HG02759 (cell line): ENCODE data around the gene AGPAT3.

ENCODE experiments used
- ATAC-seq: cut with Tn5 transposase; IDR thresholded peaks from one replicate; pipeline ENCODE4 v1.9.1; 2021; ENCODE audit warnings: mild to moderate bottlenecking, moderate library complexity; ENCODE audit not compliant: unreplicated experiment

Gene AGPAT3

DNA sequence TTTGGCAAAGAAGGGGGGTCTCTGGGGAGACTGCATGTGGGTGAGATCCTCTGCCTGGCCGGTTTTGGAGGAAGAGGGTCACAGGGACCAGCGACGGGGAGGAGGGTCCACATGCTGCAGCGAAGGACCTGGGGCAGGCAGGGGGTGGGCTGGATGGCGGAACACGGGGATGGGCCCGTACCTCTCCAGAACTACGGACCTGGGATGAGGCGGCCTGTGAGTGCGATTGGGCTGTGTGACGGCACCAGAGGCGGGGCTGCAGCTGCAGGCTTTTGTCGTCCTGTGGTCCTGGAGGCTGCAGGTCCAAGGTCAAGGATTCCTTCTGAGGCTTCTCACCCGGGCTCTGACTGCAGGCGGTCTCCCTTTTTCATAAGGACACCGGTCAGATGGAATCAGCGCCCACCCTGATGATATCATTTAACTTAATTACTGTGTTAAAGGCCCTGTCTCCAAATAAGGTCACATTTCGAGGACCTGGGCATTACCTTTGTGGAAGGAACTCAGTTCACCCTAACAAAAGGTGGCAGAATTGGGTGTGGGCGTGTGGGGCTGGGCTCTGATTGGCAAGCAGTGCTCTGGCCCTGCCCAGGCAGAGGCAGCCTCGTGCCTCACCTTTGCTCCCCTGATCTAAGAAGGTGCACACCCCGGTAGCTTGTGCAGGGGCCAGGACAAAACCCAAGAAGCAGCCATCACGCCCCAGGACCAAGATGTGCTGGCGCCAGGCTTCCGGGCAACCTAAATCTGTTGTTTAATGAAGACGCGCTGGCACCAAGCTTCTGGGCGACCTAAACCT is 87.1 kb downstream of the AGPAT3 start:
- no peak for ATAC-seq

DNA sequence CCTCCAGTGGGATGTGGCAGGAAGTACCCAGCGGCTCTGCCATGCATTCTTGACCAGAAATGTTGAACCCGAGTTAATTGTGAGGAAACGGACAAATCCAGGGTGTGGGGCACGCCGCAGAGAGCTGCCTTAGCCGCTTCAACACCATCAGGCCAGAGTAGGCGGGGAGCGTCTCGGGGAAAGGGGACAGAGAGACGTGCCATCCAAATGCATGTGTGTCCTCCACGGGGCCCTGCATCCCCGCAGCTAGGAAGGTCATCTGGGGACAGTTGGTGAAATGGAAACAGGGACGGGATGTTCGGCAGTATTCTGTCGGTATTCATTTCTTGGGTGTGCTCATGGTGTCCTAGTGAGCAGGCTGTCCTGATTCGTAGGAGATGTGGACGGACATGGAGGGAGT is 88.0 kb downstream of the AGPAT3 start:
- ATAC-seq, result no peak

DNA sequence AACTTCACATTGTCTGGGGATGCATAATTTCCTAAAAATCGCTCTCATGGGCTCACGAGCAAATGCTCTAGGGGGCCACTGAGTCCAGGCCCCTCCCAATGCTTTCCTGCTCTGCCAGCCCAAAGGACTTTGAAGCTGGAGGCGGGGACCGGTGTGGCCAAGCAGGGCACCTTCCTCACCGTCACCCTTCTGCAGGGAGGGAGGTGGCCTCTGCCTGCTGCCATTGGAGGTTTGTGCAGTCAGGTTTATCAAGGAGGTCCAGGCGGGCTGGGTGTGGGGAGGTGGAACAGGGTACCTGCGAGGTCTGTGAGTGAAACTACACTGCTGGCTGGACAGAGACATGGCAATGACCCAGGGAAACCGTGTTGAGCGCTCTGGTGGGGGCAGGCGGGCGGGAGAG is 89.0 kb downstream of the AGPAT3 start:
- no peak for ATAC-seq

DNA sequence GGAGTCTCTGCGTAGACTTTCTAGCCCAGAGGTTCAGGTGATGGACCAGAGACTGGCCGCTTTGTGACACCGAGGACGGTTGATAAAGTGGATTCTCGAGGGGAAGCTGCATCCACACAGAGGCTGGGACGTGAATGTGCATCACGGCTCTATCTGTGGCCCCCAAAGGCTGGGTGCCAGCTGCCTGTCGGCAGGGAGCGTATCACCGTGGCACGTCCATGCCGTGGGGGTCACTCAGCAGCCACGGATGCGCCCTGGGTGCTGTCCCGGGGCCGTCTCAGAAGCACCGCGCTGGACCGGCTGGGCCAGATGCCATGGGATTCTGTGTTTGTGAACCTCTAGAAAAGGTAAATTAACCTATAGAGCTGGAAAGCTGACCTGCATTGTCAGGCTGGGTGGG is 89.9 kb downstream of the AGPAT3 start:
- ATAC-seq, result no peak

DNA sequence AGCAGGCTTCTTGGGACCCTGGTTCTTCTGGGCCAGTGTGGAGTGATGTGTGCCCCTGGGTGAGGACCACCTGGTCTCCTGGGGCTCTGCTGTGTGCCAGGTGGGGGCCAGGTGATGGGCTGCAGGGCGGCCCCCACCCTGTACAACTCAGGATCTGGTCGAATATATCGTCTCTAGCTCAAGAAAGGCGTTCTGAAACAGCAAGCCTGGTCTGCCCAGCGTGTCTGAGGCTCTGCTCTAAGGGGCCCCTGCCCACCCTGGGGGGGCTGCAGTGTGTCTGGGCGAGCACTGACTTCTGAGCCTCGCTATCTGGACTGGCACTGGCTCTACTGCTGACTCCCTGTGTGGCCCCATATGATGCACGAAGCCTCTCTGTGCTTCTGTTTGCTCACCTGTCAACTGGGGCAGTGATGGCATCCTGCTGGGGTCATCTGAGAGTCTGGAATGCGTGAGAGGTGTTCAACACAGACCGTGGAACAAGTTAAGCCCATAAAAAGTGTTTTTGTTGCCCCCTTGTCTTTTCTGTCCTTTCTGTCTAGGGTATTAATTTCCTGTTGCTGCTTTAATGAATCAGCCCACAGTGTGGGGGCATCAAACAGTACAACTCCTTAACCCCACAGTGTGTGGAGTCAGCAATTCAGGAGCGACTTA is 91.1 kb downstream of the AGPAT3 start:
- ATAC-seq, result no peak

DNA sequence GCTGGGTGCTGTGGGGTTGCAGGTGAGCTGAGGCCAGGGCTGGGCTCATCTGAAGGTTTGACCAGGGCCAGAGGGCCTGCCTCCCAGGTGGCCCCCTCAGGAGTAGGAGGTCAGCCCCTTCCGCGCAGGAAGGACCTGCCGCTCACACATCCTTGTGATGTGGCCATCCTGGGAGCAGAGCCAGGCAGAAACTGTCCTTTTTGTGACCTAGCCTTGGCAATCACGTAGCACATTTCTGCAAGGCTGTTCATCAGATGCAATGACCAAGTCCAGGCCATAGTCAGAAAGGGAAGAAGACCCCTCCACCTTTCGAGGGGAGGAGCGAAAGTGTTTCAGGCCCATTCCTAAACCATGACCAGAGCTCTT is 91.6 kb downstream of the AGPAT3 start:
- ATAC-seq, result no peak

DNA sequence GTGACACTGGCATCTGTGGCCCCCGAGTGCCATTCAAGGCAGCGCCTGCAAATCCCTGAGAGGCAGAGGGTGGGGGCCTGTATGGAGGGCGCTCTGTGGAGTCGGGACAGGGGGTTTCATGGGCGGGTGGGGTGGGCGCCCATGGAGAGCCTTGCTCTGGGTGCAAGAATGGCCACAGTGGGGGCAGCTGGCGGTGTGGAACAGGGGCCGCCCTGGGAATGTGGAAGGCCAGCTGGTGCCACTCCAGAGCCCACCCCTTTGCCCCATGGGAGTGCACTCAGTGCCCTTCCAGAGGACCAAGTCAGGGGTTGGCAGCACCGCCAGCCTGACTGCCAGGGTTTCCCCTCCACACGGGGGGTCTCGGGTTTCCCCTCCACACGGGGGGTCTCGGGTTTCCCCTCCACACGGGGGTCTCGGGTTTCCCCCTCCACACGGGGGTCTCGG is 92.1 kb downstream of the AGPAT3 start:
- ATAC-seq, result no peak

DNA sequence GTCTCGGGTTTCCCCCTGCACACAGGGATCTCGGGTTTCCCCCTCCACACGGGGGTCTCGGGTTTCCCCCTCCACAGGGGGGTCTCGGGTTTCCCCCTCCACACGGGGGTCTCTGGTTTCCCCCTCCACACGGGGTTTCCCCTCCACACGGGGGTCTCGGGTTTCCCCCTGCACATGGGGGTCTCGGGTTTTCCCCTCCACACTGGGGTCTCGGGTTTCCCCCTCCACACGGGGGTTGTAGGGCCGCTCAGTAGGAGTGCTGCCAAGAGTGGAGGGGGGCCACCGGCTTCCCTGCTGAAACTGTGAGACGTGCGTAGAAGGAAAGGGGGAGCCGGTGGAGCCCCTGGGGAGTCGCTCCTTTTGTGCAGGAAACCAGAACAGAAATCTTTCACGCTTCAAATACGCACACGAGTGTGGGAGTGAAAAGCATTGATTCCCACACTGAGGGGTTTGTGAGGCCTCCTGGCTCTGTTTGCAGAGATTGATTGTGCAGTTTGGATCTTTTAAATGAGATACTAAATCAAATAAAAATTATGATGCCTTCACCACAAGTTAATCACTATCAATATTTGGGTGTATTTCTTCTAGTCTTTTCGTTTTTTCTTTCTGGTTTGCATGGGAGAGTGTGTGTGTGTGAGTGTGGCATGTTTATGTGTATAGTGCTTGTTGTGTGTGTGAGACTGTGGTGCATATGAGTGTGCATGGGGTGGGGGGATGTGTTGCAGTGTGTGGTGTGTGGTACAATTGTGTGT is 92.8 kb downstream of the AGPAT3 start:
- ATAC-seq, result no peak

DNA sequence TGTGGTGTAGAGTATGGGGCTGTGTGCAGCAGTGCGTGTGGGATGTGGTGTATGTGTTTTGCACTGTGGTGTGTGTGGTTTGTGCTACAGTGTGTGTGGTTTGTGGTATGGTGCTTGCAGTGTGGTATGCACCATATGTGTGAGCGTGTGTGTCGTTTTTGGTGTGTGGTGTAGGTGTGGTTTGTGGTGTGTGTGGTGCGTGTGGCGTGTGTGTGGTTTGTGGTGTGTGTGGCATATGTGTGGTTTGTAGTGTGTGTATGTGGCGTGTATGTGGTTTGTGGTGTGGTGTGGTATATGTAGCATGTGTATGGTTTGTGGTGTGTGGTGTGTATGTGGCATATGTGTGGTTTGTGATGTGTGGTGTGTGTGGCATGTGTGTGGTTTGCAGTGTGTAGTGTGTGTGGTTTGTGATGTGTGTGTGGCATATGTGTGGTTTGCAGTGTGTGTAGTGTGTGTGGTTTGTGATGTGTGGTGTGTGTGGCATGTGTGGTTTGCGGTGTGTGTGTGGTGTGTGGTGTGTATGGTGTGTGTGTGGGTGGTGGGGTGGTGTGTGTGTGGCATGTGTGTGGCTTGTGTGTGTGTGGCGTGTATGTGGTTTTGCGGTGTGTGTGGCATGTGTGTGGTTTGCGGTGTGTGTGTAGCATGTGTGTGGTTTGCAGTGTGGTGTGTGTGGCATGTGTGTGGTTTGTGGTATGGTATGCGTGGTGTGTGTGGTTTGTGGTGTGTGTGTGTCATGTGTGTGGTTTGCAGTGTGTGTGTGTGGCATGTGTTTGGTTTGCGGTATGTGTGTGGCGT is 93.5 kb downstream of the AGPAT3 start:
- ATAC-seq, result no peak

DNA sequence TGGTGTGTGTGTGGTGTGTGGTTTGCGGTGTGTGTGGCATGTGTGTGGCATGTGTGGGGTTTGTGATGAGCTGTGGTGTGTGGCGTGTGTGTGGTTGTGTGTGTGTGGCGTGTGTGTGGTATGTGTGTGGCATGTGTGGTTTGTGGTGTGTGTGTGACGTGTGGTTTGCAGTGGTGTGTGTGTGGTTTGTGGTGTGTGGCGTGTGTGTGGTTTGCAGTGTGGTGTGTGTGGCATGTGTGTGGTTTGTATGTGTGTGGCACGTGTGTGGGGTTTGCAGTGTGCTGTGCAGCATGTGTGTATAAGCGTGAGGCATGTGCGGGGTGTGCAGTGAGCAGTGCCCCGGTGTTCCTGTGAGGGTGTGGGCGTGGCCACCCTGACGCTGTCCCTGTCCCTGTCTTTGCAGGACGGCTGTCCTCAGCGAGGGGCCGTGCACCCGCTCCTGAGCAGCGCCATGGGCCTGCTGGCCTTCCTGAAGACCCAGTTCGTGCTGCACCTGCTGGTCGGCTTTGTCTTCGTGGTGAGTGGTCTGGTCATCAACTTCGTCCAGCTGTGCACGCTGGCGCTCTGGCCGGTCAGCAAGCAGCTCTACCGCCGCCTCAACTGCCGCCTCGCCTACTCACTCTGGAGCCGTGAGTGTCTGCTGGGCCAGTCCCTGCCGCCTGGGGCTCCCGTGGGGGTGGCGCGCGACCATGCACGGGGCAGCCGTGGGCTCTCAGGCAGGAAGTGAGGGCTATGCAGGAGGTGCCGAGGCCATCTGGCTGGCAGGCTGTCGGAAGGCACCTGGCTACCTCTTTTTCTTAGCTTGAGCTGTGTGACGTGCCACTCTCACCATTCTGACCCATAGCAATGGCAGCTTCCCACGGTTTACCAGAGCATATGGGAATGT is 94.5 kb downstream of the AGPAT3 start:
- ATAC-seq, result no peak

DNA sequence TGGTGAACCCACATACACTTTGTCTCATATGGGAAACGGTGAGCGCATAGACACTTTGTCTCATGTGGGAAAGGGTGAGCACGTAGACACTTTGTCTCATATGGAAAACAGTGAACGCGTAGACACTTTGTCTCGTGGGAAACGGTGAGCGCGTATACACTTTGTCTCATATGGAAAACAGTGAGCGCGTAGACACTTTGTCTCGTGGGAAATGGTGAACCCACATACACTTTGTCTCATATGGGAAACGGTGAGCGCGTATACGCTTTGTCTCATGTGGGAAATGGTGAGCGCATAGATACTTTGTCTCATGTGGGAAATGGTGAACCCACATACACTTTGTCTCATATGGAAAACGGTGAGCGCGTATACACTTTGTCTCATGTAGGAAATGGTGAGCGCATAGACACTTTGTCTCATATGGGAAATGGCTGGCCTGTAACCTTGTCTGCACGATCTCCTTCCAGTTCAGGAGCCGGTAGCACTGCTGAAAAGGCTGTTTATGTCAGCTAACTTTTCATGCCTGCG is 96.4 kb downstream of the AGPAT3 start:
- no peak for ATAC-seq

DNA sequence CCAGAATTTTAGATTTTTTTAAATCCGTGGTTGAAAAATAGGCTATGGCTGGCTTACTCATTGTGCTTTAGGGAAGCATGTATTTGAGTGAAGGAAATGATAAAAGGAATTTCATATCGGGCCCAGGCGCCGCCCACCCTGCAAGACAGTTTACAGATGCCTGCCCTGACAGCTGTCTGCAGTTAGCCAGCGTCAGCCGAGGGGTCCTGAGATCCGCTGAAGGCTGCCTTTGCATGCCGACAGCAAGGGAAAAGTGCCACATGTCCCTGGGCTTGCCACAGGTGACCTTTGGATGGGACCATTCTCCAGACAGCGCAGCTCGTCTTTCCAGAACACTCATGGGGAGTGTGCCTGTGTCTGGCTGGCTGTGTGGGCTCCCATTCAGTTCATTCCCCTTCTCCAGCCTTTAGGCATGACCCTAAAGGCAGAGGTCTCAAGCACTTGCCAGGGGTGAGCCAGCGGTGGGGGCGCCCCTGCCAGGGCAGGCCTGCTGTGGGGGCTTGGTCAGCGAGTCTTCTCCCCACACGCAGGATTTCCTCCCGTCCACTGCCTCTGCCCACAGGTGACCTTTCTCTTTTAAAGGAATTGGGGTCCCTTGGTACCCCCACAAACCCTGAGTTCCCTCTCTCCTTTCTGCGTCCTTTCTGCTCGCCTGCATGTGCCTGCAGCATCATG is 101.0 kb downstream of the AGPAT3 start:
- ATAC-seq, result no peak

DNA sequence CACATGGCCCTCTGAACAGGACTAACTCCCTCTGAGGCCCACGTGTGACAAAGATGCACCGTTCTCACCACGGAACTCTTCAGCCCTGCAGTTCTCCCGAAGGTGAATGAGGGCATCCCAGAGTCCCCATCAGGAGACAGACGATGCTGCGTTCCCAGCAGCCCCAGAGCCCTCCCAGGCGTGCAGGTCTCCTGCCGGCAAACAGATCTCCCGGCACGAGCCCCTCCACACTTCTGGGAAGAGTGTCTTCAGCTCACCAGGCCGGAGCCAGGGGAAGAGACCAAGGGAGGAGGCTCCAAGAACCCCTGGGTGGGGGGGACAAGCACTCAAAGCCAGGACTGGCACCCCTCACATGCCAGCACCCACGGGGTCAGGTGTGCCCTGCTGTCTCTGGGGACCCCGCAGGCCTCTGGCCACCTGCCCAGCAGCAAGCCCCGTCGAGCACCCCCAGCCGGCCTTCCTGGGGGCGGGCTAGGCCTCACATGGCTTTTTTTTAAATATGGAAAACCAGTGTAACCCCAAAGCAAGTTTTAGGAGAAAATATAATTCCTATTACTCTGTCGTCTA is 102.0 kb downstream of the AGPAT3 start:
- no peak for ATAC-seq

DNA sequence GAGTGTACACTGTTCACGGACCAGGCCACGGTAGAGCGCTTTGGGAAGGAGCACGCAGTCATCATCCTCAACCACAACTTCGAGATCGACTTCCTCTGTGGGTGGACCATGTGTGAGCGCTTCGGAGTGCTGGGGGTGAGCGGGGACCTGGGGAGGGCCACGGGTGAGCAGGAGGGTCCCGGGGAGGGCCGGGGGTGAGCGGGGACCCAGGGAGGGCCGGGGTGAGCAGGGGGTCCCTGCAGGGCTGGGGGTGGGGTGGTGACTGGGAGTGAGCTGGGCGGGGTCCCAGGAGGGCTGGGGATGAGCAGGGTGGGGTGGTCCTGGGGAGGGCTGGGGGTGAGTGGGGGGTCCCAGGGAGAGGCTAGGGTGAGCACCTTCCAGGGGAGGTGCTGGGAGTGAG is 103.0 kb downstream of the AGPAT3 start:
- no peak for ATAC-seq

DNA sequence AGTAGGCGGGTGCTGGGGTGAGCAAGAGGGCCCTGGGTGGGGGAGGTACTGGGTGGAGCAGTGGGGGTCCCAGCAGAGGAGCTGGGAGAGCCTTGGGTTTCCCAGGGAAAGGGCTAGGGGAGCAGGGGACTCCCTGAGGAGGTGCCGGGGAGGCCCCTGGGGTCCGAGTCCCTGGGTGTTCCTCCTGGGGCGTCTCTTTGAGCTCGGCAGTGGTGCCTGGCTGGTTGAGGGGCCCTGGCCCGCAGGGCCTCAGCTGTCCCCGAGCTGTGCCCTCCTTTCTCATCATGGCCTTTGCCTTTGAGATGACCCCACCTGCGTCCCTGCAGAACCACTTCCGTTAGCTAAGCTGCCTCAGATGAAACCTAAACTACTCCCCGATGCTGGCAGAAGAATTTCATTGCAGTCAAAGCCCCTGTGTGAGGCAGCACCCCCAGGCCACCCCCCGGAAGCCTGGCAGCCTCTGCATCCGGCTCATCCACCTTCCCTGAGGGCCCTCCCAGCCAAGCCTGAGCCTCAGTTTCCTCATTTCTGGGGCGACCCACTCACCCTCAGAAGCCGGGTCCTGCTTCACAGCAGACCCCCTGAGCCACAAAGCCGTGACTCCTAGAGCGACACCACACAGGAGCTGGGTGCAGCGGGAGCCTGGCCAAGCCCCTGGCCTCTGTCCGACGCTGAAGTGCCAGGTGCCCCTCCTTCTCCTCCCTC is 103.5 kb downstream of the AGPAT3 start:
- ATAC-seq, result no peak

DNA sequence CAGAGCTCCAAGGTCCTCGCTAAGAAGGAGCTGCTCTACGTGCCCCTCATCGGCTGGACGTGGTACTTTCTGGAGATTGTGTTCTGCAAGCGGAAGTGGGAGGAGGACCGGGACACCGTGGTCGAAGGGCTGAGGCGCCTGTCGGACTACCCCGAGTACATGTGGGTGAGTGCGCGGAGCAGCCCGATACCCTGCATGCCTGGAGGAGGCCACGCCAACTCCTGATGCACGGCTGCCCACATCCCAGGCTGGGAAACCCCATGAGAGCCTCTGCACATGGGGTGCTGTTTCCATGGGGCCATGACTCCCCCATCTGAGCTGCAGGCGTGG is 104.1 kb downstream of the AGPAT3 start:
- ATAC-seq, result no peak

DNA sequence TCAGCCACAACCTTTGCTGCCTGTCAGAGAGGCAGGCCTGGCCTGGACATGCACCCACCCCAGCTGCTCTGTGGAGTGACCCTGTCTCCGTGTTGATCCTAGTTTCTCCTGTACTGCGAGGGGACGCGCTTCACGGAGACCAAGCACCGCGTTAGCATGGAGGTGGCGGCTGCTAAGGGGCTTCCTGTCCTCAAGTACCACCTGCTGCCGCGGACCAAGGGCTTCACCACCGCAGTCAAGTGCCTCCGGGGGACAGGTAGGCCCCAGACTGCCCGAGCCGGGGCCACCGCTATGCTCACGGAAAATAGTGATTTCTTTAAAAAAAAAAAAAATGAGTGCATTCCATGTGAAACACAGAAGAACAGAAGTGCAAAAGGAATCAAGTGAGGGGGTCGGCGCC is 105.5 kb downstream of the AGPAT3 start:
- no peak for ATAC-seq

DNA sequence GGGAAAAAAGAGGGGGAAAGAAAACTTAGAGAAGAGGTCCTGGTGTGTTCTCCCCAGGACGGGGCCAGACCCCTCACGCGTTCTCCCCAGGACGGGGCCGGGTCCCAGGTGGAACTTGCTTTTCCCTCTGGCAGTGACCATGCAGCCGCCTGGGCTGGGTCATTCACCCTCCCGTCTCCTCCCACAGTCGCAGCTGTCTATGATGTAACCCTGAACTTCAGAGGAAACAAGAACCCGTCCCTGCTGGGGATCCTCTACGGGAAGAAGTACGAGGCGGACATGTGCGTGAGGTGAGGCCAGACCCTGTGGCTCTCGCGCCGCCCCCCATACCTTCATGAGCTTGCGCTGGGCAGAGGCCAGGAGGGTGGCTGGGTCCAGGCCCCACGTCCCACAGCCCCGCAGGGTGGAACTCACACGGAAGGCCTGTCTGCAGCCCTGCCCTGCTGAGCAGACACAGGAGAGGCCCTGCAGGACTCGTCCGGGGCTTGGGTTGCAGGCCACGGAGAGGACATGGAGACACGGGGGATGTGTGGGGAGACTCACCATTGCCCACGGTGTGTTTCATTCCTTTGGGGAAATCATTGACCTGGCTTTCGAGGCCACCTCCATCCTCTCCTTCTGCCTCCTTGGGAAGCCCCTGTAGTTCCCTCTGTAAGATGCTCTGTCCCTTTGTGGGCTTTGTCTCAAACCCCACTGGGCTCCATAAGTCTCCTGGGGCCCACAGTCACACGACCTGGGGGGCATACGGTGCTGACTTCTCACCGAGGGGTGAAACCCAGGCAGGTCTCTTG is 106.4 kb downstream of the AGPAT3 start:
- ATAC-seq, result no peak
